Stimulated activated CD4-positive, alpha-beta T cell treated with anti-CD3 and anti-CD28 coated beads, TNF-alpha, amount 100 ng/mL, for 48 hours (primary cell): Measurements from ENCODE around the gene MC3R.

Experiments
- DNase-seq, 3 donors: peaks; one replicate each; pipeline ENCODE4 v3.0.0-alpha.2; 2020; ENCODE audit warnings: low read depth in 3 of 3

MC3R gene

DNA sequence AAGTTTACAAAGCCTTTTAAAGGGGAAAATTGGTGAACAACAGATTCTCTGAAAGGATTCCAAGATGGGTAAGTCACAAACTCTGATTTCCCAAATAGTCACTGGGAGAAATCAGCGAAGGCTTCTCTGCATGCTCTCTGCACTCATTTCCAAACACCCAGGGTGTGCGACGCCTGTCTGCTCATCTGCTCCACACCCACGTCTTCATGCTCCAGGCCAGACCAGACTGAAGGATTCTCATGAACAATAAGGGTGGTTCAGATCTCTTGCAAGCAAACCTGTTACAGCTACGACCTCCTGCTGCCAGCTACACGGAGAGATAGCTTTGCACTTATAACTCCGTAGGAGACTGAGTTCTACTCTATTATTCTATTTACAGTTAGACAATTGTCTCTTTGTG, 1.4 kb downstream of the MC3R start:
- DNase-seq, result no peak

- DNase-seq, result no peak
Observed at GRCh38 chr20:56257604-56258003, 9.1 kb downstream of the MC3R start.

- DNase-seq, result no peak
Observed at GRCh38 chr20:56259948-56260347, 11.4 kb downstream of the MC3R start.

- no peak for DNase-seq
Observed at GRCh38 chr20:56268536-56268935, 20.0 kb downstream of the MC3R start.

DNA sequence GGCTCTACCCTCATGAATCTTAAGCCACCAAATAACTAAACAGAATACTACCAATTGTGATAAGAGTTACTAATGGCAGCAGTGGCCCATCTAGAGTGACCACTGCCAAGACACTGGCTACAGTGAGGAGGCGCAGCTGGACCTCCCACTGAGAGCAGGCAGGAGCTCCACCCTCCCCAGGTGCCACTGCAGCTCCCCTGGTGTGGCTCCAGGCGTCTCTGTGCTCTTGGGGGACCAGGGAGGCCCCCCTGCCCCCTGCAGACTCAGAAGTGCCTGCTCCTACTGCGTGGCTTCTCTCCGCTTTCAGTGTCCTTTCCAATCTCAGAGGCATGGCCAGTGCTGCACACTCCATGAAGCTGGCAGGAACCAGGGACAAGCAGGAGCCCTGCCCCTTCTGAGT, 23.4 kb downstream of the MC3R start:
- DNase-seq, result no peak

- DNase-seq, result no peak
Observed at GRCh38 chr20:56273491-56273890, 25.0 kb downstream of the MC3R start.

DNA sequence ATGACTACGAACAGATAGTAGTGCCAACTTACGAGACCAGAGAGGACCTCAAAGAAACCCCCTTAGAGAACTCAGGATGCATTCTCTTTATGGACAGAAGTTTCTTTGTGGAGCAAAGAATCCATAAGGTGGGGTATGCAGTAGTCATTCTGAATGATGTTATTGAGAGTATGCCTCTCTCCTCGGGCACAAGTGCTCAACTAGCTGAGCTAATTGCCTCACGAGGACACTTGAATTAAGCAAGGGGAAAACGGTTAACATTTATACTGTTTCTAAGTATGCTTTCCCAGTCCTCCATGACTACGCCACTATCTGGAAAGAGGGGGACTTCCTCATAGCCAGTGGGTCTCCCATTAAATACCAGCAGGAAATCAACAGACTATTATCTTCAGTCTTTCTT, 25.6 kb downstream of the MC3R start:
- no peak for DNase-seq

DNA sequence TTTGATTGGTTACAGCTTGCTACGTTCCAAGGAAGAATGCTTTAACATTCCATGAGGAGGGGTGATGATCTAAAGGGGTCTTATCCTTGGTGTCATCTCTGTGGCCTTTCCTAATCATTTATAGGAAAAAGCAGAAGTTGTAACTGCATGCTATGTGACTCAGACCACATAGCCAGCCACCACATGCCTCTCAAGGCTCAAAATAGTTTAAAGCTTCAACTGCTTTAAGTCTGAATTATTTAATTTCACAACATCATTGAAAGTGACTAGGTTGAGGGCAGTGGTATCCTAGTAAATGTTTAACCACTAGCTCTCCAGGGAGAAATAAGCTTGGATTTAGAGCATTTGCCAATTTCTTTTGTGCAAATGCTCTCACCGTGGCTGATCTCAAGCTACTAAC, 29.7 kb downstream of the MC3R start:
- DNase-seq, result no peak

DNA sequence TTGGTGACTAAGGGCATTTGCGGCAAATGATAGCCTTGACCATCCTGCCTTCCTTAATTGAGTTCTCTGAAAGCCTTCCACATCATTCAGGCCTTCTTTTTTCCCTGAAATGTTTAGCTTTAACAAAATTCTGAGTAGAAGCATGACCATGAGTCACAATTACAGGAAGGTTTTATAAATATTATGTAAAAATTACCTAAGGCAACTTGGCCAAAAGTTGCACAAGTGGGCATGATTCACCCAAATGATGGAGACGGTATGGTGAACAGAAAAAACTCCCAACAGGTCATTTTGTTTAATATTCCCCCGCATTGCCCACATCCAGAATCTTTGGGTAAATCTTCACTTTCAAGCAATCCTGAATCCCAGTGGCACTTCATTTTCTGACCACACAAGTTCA, 37.0 kb downstream of the MC3R start:
- no peak for DNase-seq

GRCh38 chr20:56289652-56290051, 41.1 kb downstream of the MC3R start:
- no peak for DNase-seq

- no peak for DNase-seq
Observed at GRCh38 chr20:56299362-56299761, 50.8 kb downstream of the MC3R start.
